ENCODE results near the gene PDE4D.

Gene PDE4D

DNA sequence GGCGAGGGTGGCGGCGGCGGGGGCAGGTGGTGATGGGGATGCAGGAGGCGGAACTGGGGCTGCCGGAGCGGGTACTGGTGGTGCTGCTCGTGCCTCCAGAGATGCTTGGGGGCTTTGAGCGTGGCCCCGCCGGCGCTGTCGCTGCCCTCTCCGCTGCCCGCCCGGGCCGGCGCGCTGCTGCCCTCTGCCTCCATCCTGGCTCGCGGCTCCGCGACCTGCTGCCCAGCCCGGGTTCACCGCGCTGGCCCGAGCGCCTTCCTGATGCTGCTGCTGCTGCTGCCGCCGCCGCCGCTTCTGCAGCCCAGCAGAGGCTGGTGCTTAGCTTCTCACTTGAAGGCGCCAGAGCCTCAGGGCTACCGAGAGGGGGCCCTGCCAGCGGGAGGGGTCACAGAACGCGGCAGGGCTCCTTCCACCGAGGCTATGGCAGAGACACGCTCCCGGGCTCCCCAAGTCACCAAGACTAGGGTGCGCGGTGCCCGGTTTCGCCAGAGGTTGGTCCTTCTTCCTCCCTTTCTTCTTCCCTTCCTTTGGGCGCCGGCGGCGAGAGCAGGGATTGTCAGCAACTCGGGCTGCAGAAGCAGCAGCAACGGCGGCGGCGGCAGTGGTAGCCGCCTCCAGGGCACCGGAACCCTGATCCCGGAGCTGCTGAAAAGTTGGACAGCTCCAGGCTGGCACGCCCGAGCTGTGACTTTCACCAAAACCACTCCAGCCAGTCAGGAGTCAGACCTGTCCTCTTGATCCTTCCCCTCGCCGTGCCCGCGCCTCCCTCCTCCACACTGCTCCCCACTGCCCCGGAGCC is at the start of gene PDE4D:
TSS of gene PDE4D (minus strand) at position 298 of the 799 bp plus-strand sequence.
- FAIRE-seq, result no peak

DNA sequence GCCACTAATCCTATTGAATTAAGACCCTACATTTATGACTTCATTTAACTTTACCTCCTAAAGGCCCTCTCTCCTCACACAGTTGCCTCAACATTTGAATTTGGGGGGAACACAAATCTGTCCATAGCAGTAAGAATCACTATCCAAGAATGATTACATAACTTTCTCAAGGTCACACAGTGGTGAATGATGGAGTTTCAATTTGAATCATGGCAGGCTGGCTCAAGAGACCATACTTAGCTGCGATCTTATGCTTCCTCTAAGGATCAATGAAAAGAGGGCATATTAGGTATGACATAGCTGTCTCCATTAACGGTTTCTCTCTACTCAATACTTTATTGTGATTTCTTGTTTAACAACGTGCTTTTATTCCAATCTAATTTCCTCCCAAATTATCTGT is 44.1 kb upstream of the PDE4D start:
- FAIRE-seq, result no peak

DNA sequence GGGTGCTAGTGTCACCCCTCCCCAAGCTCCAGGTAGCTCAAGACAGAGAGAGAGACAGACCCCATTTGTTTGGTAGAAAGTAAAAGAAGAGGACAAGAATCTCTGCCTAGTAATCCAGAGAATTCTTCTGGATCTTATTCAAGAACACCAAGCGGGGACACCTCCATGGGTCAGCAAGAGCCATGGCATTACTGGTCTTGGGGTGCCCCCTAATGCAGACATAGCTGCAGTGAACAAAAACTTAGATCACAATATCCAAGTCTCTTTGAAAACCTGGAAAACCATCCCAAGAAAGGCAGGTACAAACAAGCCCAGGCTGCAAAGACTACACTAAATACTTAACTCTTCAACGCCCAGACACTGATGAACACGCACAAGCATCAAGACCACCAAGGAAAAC is 29.9 kb upstream of the PDE4D start:
- FAIRE-seq, result no peak

DNA sequence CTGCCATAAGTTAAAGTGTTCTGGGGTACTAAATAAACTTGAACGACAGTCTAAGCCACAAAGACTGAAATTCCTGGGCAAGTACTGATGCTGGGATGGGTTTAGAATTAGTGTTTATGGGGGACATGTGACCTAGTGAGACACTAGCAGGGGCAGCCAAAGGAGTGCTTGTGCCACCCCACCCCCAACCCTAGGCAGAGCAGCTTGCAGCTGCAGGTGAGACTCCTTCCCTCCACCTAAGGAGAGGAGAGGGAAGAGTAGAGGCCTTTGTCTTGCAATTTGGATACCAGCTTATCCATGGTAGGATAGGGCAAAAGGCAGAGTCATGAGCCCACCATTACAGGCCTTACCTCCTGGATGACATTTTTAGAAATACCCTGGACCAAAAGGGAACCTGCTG is 28.7 kb upstream of the PDE4D start:
- FAIRE-seq, result no peak

DNA sequence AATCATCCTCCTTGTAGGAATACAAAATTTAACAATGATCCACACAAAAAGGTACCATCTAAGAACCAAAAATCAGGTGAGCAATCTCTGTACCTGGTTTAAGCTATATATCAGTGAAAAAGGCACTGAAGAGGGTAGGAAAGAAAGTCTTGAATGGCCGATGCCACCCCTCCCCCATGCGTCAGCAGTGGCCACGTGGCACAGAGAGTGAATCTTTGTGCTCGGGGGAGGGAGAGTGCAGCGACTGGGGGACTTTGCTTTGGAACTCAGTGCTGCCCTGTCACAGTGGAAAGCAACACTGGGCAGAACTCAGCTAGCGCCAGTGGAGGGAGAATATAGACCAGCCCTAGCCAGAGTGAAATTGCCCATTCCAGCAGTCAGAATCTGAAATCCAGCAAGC is 28.3 kb upstream of the PDE4D start:
- FAIRE-seq, result no peak

DNA sequence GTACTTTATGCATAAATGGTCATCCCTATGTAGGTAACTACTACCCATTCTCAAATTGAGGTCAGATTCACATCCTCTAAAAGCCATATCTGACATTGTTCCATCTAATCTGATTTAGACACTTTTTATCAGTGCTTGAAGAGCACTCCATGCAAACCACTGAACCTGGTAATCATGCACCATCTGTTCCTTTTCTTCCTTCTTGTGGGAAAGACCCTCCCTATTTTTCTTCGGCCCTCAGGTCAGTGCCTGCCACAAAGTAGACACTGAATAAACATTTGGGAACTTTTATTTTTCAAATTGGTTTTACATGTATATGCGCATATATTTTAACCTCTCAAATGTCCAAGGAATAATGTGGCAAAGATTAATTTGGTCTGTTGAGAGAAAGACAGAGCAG is 26.0 kb upstream of the PDE4D start:
- FAIRE-seq, result no peak

DNA sequence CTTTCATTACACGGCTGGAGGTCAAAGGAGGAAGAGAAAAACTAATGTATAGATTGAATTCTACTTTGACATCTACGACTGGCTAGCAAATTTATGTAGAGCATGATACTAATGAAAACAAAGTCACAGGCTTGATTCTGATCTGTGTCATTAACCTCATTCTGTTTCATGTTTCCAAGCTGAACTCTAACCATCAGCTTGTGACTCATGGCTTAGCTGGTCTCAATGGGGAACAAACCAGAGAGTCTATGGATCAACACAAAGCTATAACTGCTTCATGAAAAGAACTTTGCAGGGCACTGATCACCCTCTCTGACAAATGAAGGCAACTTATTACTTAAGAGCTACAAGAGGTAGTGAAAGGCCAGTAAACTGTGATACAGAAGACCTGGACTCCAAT is 23.6 kb upstream of the PDE4D start:
- FAIRE-seq, result peak; percentile 82

DNA sequence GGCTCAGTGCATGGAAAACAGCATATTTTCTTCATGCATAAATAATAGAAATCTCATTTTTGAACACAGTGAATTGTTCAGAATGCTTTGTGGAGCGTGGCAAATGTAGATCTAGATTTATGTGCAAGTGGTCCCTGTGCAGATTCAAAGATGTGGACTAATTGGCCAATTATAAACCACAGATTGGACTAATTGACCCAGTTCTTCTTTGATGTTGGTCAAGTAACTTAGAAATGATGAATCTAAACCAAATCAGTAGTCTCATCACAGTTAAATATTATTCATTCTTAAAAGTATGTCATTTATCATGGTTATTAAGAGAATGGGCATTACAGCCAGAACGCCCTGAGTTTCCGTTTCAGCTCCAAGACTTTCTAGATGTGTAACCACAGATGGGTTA is 11.7 kb upstream of the PDE4D start:
- FAIRE-seq, result no peak

DNA sequence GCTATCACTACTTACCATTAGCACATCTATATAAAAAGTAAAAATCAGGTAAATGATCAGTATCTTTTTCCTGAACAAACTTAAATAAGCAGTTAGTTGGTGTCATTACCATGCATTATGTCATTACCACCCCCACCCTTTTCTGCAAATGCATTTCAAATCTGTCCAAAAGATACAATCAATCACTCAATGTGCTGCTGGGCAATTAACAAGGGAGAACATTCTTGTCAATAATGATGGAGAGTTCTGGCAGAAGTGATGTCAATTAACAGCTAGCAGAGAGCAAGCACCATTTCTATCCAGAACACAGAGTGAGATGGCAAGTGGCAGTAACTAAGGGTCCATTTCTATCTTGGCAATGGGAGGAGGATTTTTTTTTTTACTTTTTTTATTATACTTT is 3.5 kb upstream of the PDE4D start:
- FAIRE-seq, result no peak

DNA sequence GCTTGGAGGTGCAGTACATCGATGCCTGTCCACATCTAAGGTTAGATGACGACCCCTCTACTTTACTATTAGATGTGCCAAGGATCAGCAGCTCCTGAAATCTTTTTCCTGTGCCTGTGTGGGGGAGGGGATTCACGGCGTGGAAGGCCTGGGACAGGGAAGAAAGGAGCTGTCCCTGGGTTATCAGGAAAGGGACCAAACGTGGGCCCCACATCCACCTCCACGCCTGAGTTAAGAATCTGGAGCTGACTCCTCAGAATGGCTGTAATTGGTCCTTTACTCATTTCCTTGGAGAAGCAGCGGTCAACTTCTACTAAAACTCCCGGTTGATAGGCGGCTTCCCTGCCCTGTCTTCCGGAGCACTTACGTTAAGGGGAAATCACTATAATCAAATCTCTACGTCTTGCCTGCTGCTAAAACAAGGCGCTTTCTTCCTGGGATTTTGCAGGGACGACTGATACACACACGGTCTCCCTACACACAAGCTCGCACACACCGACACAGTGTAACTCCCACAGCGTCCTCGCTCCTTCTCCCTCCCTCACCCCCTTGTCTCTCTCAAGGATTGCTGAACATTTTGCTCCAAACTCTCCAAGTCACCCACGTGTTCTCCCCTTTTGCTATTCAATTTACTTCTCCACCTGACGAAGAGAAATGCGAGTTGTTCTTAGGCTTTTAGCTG is 1.4 kb downstream of the PDE4D start:
- FAIRE-seq, result no peak

DNA sequence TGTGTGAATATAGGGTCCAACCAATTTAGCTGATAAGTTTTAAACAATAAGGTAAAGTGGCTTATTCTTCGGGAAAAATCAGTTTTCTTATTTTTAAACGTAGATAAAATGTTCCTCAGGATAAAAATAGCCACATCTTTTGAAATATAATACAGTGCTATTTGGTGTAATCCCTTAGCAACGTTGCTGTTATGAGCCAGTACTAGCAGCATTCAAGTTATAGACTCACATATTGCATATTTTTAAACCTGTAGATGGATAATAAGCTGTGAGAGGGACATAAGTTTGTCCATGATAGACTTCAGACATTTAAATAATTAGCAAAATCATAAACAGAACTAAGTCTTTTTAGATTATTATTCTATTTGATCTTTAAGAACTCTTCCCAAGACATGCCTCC is 6.3 kb downstream of the PDE4D start:
- peak; percentile 68 for FAIRE-seq

DNA sequence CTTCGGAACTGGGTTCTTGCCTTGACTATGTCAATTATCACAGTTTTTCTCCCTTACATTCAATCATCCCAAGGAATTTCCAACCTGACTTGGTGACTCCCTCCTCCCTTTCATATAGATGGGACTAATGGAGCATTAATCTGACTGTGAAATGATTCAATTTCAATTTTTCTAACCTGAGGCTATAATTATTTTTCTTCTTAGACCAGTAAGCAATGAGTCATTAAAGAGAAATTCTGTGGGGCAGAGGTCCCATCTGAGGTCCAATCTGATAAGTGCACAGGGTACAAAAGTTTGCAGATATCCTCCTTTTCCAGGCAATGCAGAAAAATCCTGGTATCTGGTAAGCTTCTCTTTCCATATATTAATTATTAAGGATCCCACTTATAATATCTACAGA is 18.9 kb downstream of the PDE4D start:
- no peak for FAIRE-seq

DNA sequence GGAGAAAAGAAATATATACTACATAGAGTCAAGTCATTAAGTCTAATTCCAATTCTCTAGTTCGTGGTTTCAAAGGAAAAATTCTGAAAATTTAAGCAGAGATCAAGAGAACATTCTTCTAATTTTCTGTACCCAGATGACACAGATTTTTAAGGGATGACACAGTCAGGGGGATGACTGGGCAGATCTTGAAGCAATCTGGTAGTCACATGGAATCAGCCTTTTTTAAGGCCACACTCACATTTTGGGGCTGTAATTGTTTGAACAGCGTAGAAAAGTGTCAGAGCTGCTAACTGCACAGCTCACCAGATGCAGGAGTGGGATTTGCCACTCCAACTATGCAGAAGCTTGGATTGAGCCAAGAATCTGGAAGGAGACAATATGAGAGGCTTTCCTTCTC is 20.4 kb downstream of the PDE4D start:
- no peak for FAIRE-seq

DNA sequence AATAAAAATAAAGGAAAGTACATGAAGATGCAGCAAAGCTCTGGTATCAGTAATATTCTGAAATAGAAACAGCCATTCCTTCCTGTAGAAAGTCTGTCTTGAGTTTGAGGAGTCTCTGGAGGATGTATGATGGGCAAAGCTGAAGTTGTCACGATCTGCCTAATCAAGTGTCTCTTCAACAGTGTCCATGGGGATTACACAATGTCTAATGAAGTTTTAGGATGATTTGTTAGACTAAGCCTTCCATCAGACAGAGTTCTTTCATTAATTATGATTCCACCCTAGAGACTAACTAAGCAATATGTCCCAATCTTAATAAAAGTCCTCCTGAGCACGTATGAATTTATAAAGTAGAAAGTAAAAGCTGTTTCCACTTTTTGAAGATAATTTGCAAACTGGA is 26.9 kb downstream of the PDE4D start:
- FAIRE-seq, result no peak

DNA sequence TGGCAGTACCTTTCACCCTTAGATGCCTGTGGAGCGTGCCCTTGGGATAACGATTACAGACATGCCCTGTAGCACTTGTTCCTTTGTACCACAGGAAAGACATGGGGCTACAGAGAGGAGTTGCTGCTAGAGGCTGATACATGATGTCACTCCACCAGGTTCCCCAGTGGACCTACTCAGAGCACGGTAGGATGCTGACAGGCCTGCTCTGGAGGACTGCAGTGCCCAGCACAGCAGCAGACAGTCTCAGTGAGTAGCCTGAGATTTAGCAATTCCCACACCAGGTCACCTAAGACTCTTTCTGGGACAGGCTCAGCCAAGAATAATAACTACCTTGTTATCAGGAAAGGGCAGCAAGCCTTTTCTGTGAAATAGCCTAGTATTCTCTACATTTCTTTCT is 28.8 kb downstream of the PDE4D start:
- no peak for FAIRE-seq

DNA sequence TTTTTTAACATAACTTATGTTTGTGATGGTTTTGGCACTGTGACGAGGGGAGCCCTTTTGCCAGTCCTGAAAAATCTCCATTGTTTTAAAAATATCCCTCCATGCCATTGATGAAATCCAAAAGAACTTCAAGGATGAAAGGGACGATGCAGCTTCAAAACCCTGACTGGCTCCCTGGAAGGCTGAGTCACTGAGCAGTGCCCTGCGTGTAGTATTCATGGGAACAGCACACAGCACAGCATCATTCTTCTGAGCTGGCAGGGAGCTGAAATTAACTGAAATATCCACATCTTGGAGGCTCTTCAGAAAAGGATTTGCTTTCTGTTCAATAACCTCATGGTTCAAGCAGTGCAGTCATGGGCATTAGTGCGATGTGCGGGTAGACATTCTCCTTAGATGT is 29.7 kb downstream of the PDE4D start:
- FAIRE-seq, result no peak

DNA sequence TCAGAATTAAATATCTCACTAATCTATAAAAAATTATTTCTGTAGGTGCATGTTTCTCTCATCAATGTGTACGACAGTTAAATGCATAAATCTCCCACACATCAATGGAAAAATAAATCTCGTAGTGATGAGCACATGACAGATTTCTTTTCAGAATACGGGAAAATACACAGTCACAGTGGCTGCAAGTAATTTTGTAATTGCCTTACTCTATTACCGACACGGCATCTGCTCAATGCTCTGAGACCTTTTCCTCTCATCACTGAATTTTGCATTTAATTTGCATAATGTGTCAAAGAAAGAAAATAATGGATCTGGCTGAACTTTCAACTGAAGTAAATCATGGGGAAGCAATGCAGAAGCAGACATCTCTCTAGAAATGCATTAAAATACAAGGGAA is 37.2 kb downstream of the PDE4D start:
- no peak for FAIRE-seq

DNA sequence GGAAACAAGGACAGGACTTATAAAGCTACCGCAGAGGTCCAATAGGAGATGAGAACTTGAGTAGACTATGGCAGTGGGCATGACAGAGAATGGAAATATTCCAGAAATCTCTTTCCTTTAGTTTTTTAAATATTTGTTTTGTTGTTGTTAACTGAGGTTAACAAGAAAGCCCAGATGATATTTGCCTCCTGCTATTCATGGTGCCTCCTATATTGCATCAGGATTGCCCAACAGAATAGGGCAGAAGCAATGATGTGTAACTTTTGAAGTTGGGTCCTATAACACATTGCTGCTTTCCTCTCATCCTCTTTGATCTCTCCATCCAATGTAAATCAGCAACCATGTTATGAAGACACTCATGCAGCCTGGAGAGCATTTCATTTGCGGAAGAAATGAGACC is 42.8 kb downstream of the PDE4D start:
- FAIRE-seq, result no peak

DNA sequence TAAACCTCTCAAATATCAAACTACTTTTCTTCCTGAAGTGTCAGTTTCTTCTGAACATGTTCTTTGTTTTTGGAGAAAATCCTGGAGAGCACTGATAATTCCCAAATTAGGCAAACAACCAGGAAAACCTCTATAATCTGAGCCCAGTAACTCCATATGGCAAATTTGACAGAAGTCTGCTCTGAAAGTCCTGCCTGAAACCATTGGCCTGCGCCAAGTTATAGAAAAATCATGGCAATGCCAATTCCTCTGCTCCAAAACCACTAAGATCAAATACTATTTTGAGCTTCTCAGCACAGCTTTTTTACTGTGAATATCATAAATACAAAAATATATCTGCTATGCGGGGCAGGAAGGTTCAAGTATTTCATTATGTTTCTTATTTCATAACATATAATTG is 45.9 kb downstream of the PDE4D start:
- no peak for FAIRE-seq

DNA sequence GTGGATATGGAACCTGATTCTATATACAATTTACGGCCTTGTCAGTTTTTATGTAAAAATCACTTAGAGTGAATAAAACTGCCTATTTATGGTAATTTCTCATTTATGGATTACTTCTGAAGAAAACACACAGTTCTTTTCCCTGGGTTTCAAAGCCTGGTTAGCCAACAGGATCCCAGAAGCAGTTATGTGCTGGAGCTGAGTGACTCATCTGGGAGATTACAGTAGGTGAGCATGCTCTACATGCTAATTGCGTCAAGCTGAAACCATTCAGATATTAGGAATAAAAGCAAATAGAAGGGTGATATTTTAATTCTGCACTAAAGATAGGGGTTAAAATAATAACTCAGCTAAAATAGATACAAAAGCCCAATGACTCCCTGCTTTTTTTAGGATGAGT is 47.8 kb downstream of the PDE4D start:
- peak; percentile 96 for FAIRE-seq

DNA sequence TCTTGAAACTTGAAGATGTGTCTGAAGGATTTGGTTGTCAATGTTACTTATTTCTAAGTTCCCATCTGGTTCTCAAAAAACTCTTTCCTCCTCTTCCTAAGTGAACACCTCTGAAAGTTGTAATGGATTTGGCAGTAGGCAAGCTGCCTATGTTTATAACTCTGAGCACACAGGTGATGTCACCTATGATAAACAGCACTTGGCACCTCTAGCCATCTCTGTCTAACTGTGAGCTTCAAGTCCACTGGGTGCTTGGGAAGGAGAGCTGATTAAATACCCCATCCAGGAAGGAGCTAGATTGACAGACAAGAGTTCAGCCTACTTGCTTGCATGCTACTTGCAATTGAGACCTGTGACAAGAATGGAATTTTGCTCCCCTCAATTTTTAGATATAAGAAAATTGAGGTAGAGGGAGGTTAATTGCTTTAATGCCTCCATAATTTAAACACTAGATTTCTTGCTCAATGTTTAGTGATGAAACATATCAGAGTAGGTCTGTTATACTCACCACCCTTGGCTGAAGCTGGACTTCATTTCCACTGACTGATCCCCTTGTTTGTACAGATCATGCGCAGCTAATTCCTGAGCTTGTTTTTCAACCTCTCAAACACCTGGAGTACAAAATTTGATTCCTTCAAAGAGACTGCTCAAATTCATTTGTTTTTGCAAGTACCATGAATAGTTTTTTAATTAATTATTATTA is 49.9 kb downstream of the PDE4D start:
- FAIRE-seq, result peak; percentile 84

DNA sequence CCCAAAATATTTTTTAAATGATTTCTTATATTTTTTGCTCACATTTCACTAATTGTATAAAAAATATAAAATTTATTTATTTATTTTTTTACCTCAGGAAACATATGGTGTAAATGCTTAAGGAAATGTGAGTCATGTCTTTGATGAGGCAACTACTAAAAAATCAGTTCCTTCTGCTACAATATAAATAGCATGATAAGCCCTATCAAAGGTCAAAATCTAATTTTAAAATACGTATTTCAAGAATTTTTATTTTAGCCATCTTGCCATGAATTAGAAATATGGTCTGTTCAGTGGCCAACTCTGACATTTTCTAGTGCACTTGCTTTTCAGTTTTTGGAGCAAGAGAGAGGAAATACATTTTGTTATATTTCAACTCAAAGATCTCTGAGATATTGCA is 50.5 kb downstream of the PDE4D start:
- peak; percentile 92 for FAIRE-seq

DNA sequence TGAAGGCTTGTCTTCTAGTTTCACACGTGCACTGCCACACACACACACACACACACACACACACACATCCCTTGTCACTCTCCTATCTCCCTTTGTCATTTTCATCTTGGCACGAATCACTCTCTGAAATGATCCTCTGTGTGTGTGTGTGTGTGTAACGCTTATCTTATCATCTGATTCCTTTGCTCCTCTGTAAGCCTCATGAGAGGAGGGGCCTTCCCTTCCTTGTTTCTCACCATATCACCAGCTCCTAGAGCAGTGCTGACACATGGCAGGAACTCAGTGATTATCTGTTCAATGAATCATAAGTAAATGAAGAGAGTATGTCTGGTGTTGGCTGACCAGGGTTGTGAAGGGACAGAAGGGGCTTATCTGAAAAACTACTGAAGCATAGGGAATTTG is 53.3 kb downstream of the PDE4D start:
- peak; percentile 85 for FAIRE-seq

DNA sequence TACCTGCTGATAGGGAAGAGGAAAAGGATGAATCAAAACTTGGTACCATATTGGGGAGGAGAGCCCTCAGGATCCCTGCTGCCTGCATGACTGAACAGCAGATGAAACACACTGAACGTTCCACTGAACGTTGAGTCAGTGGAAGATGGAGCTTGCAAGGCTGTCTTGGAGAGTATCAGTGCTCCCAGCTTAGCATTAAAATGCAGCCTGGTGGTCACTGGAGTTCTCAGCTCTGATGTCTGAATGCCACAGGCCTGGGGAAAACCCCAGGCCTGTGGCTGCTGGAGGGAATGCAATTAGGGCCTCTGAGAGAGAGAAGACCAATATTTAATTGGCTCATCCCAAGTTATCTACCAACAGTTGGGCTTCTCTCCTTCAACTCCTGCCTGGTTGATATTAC is 54.5 kb downstream of the PDE4D start:
- FAIRE-seq, result no peak

Data from islet of Langerhans (tissue), 1 donor.